ENCODE data around the gene SCEL.
"Not testable (repeated sequence)": the region's sequence is repeated elsewhere in the genome, so short reads cannot be mapped to it uniquely, and the experiment has no call there.

The SCEL gene, protein sequence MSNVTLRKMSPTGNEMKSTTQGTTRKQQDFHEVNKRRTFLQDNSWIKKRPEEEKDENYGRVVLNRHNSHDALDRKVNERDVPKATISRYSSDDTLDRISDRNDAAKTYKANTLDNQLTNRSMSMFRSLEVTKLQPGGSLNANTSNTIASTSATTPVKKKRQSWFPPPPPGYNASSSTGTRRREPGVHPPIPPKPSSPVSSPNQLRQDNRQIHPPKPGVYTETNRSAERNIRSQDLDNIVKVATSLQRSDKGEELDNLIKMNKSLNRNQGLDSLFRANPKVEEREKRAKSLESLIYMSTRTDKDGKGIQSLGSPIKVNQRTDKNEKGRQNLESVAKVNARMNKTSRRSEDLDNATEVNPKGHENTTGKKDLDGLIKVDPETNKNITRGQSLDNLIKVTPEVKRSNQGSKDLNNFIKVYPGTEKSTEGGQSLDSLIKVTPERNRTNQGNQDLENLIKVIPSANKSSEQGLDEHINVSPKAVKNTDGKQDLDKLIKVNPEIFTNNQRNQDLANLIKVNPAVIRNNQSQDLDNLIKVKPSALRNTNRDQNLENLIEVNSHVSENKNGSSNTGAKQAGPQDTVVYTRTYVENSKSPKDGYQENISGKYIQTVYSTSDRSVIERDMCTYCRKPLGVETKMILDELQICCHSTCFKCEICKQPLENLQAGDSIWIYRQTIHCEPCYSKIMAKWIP

DNA sequence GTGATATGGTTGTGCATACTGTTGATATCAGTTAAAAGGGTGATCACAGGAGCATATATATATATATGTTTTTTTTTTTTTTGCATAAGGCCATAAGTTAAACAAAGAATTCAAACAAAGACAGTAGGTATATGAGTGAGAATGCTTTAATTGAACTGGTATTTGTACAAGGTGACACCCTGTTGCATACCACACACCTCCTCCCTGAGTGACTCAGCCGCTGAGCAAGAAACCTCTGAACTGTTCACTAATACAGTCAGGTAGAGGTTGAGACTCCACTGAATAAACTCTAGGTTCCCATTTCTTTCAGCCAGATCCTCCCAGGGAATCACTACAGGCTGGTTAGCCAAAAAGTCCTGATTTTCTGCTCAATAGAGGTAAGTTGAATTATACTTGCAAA lies at the start of gene SCEL:
SCEL (plus strand) TSS at position 259 of the 400 bp plus-strand sequence. CDS start 20,170 bp downstream, outside the sequence.
- DNase-seq = no peak

DNA sequence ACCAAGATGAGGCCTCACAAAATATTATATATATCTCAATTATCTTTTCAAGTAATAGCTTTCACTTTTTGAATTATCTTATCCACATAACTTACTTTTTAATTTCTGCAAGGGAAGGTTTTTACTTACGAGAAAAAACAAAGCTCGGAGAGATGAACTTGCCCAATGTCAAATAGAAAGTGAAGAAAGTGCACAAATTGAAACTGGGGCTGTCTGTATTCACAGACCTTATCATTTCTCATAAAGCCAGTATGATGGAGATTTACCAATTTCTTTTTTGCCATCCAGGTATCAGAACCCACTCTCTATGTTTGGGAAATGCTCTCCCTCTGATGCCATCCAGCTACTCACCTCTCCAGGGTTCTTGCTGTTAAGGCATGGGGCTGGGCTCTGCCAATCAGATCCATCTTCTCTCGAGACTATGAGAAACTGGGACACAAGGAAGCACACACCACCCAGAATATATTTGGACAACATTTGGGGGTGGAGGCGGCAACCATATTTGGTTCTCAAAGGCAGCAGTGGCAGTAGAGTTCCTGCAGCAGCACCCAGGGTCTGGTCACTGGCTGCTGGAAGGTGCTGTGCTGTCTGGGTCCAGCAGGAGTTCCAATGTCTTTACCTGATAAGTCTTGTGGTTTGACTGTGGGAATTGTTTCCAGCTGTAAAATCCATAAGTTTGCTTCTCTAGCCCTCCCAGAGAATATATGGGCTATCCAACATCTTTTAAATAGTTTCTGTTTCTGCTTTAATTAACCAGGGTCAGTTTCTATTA lies 45.8 kb upstream of the SCEL start:
- DNase-seq = no peak

DNA sequence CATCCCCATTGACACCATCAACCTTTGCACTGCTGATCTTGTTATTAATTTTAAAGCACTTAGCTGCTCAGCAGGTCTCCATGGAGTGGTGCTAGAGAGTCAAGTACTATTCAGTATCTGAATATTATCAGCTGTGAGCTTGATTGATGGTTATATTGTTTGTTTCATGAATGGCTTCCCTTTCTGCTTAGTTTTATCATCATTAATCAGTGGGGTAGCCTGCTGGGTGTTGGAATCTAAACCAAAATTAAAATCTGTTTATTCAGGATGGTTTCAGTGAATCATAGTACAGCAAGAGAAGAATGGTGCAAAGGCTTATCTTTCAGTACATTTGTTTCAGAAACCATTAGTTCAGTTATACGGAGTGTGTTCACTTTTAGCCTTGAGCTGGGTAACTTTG lies 42.5 kb upstream of the SCEL start:
- DNase-seq = peak; percentile 31

DNA sequence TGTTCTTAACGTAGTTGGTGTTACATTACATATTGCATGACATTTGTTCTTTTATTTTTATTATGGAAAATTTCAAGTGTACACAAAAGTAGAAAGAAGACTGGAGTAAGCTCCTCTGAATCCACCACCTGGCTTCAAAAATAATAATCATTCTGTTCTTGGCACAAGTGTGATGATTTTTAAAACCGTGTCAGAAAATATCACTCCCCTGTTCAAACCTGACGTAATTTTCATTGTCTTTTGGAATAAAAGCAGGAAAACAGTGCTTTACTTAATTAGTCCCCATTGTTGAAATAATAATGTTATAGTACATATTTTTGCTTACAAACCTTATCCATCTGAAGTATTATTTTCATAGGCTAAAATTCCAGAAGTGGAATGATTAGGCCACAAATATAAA lies 41.3 kb upstream of the SCEL start:
- no peak for DNase-seq

DNA sequence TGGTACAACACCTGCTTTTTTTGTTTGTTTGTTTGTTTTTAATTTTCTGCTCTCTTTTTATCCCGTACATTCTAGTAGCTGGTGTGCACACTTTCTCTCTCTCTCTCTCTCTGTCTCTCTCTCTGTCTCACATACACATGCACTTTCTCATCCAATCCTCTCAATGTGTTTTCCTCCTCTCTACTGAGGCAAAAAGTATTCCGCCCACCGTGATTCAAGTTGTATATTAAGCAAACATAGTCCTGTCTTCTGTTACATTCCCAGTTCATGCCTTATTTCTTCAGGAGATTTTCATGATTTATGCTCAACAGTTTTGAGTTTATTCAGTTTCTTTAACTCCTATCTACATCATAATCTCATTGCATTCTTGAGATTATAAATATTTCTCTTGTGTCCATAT lies 38.2 kb upstream of the SCEL start:
- no peak for DNase-seq

DNA sequence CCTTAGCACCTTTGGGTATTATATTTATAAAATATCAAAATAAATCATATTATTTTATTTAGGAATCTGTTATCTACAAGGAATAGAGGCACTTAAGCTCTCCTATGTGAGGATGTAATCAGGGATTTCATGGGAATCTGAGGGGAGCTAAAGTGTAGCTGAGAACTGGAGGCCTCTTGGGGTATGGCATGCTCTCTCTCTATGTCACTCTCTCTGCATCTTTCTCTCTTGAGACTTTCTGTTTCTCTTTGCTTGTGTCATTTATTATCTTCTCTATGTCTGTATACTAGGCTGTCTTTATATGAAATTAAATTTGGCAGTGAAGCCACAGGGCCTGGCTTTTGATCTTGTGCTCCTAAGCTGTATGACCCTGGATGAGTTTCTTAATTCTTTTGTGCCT lies 37.7 kb upstream of the SCEL start:
- no peak for DNase-seq

DNA sequence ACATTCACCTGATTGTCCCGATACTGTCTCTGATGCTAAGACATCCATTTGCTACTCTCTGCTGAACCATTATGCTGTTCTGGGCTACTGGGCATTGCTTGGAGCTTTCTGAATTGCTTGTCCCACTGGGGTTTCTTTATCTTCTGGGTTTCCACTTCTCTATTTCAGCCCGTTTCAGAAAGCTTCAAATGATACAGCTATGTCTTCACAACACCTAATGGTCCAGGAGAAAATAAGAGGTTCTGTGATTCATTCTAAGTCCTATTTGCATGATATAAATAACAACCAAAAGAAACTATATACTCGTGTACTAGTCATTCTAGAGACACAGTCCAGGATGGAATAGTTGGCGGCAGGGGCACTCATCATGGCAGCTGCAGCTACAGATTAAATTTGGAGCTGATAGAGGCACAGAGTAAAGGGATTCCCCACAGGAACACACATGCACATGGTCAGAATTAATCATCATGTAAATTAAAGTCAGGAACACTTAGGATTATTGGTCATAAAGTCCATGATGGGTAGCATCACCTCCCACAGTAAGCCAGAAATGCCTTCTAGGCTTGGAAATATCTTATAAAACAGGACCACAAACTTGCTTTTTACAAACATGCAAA lies 33.3 kb upstream of the SCEL start:
- DNase-seq = no peak

DNA sequence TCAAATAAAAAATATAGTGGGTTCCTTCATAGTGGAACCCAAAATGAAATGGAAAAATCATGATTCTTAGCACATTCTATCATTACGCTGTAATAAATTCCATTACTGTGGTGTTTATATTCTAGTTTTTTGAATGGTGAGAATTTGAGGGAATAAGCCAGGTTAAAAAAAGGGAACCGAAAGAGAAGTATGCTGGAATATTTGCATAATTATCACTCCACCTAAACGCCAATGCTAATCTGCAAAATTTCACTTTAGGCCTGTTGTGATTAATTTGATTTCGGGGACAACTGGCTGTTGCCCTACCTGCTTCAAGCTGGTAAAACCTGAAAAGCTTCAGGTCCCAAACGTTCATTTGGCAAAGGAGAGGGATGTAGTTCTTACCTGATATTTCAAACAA lies 32.1 kb upstream of the SCEL start:
- DNase-seq = no peak

DNA sequence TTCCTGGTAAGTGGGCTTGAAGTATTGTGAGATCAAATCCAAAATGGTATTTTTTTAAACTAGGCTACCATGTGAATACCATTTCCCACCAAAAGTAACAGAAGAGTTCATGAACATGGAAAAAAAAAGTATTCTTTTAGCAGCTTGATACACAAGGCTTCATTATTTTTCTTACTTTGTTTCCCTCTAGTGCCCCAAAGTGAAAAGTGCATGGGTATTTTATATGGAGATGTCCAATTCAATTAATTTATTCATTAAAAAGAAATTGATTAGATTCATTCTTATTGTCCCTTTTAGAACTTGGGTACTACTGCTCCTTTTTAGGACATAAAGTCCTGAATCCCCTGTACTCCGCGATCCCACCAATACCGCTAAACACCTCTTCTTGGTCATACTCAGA lies 28.6 kb upstream of the SCEL start:
- DNase-seq = no peak

DNA sequence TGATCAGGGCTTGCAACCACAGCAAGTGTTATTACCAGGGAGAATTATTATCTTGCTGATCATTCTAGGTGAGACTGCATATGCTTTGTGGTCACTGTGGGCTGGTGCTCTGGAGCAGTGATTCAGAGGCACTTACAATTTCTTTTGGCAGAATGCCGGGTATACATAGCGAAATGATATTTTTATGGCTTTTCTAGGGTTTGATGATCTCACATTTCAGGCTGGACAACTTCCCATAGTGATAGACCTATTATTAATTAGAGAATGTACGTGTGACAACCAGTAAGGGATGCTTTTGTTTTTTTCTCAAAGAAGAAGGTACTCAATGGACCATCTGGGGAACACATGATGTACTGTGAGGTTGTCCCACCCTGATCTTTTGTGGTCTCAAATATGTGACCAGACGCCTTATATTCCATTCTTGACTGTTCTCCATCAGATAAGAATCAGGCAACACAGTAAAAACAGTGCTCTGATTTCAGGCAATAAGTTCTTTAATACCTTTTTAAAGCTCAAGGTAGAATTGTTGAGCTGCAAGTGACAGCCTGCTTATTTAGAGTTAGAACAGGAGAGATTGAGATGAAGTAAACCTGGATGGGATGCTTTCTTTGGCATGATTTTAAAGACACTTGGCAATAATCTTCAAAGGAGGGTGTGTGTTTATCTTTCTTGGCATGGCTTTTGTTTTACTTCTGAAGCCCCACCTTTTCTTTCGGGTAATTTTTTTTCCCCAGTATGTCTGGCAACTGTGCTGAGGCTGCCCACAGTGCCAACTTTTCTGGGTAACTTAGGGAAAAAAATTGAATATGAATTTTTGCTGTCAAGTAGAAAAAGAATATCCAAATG lies 27.4 kb upstream of the SCEL start:
- DNase-seq = no peak

DNA sequence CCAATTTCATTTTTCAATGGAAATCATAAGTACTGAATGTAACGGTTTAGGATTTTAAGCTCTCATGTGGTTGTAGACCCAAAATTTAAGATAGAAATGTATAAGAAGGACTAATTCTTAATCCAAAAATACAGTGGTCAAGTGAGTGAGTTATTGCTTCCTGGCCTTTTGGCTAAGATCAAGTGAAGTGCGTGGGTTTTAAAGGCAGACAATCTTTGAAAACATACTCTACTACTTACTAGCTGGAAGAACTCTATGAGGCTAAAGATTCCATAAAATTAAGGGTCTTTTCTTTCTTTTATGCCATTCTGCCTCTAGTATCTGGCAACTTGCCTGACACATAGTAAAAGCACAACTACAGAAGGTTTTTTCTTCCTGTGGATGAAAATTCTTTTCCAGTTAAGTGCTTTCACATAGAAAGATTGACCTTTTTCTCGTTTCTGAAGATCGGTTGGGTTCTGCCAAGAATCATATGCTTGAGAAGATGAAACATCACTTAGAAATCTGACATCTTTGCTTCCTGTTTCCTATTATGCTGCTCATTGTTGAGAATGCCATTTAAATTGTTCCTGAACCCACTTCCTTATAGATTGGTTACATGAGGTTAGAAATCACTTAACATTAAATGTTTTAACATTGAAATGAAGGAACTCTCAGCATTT lies 26.4 kb upstream of the SCEL start:
- DNase-seq = no peak

DNA sequence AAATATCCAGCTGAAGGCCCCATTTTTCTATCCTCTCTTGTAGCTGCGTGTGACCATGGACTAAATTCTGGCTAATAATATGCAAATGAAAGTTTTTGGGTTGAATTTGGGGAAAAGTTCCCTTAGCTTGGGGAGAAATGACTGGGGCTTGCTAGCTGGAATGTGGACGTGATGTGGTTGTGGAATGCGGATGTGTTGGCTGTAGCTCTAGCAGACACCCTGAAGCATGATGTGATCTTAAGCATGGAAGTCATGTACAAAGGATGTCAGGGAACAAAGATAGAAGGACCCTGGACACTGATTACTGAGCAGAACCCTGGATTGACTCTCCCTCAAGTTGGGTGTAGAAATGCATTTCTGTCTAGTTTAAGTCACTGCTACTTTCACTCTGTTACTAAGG lies 25.4 kb upstream of the SCEL start:
- no peak for DNase-seq

DNA sequence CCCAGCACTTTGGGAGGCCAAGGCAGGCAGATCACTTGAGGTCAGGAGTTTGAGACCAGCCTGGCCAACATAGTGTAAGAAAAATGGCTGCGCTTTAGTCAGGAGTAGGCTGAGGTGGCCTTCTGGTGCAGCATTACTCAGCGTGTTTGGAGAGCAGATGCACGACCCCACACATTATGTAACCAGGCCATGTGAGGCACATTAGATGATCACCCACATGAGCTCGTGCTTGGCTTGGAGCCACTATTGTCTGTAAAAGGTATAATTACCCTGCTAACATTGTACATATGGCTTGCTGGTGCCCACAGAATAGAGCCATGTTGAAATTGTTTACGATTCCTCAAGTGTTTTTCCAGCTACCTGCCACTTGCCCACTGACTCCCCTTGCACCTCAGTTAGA lies 24.0 kb upstream of the SCEL start:
- no peak for DNase-seq

DNA sequence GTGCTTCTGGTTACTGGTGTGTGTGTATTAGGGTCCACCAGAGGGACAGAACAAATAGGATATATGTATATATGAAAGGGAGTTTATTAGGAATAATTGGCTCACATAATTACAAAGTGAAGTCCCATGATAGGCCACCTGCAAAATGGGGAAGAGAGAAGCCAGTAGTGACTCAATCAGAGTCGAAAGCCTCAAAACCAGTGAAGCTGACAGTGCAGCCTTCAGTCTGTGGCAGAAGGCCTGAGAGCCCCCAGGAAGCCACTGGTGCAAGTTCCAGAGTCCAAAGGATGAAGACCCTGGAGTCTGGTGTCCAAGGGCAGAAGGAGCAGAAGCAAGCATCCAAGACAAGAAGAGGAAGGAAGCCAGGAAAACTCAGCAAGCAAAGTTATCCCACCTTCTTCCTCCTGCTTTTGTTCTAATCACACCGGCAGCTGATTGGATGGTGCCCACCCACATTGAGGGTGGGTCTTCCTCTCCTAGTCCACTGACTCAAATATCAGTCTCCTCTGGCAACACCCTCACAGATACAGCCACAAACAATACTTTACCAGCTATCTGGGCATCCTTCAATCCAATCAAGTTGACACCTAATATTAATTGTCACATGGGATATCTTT lies 21.7 kb upstream of the SCEL start:
- no peak for DNase-seq

DNA sequence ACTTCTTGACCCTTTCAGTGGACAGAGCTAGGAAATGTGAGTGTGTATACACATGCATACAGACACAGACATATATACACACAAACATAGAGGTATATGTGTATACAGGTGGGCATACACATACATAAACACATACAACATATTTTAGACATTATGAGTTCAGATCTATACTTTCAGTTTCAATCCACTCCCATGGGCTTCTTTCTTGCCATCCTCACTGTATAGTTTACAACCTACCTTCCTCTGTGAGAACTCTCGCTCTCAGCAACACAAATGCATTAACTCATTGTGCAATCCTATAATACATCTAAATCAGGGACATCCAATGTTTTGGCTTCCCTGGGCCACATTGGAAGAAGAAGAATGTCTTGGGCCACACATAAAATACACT lies 21.2 kb upstream of the SCEL start:
- DNase-seq = no peak

DNA sequence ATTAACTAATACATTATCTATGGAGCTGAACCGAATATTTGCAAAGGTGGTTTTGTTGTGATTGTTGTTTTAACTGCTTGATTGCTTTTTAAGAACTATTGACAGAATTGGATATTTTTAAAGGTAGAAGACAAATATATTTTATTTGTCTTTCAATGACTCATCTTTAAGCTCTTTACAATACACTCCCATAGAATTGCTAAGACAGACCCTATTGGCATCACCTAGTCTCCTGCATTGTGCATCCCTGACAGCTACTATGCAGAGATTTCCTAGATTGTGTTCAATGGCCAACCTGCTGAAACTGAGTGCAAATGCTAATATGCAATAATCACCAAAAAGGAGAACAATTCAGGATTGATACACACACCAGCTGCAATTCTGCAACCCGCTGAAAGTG lies 19.7 kb upstream of the SCEL start:
- no peak for DNase-seq

DNA sequence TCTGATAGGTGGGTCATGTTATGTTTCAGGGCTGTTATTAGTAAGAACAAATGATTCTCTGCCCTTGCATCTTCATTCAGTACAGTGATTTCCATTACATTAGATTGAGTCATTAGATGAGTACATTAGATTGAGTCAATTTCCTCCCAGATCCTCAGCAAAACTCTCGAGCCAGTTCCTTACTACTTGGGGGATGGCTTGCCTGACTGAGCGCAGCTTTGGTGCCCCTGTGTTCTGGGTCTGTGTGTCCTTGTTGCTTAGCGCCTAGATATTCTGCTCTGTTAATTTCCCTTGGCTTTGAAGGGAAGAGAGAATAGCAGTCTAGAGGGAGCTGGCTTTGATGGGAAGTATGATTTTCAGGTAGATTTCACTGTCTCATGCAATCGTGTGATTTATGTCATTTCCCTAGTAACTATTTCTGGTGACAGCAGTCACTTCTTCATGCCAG lies 19.1 kb upstream of the SCEL start:
- DNase-seq = no peak

DNA sequence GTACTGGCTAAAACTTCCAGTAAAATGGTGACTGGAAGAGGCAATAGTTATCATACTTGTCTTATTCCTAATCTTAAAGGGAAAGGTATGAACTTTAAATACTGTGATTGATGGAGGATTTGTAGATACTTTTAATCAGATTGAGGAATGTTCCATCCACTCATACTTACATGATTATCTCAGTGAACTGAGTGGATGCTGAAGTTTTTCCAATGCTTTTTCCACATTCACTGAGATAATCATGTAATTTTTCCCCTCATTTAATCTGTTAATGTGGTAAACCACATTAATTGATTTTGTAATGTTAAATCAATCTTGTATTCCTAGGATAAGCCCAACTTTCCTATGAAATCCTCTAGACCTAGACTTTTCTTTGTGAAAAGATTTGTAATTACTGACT lies 17.2 kb upstream of the SCEL start:
- DNase-seq = no peak

DNA sequence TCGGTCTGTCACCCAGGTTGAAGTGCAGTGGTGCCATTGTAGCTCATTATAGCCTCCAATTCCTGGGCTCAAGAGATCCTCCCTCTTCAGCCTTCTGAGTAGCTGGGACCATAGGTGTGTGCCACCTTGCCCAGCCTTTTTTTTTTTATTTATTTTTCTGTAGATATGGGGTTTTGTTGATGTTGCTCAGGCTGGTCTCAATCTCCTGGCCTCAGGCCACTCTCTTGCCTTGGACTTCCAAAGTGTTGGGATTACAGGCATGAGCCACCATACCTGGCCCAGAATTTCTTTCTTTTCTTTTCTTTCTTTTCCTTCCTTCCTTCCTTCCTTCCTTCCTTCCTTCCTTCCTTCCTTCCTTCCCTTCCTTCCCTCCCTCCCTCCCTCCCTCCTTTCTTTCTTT lies 16.1 kb upstream of the SCEL start:
- DNase-seq = not testable (repeated sequence)

DNA sequence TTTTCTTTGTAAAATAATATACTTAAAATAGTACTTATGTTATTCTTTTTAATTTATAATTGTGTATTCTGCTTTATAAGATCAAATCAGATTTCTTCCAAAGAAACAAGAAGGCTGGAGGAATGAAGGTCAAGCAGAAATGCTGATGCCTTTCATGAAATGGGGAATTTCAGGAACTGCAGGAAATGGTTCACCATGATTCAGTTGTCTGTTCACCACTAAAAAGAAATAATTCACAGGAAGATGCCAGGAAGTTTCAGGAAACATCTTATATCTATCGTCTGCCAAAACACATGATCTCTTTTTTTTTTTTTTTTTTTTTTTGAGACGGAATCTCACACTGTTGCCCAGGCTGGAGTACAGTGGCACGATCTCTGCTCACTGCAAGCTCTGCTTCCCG lies 15.7 kb upstream of the SCEL start:
- DNase-seq = no peak

DNA sequence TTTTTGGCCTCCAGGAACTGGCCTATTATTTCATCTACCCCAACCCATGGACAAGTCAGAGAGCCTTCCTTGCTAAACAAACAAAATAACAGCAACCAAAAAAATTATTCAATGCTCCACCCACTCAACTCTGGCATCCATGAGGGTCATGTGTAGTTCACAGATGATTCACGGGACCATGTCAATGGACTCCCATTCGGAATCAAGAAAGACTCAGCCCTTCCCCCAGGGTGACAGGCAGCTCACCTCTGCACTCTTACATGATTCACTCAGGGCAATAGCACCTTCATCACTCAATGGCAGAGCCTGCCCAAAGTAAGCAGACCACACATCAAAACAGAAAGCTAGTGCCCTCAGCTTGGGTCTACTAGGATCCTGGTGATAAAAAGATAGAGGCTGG lies 14.3 kb upstream of the SCEL start:
- no peak for DNase-seq

Measured in retina (tissue), 1 donor.